H1 (cell line): ENCODE results near the gene RTN4RL2.

ENCODE experiments used
- CTCF ChIP-seq, 3 experiments: IDR thresholded peaks; 1 replicate in 2 of 3; 2 replicates in 1 of 3; pipeline versions ENCODE4 v1.5.1 to v1.6.1; 2011; ENCODE audit warnings: low read length in 3 of 3, mild to moderate bottlenecking in 3 of 3, inconsistent platforms in 2 of 3, low read depth in 1 of 3, moderate library complexity in 1 of 3; ENCODE audit not compliant: insufficient read depth in 1 of 3; ENCODE audit errors: control extremely low read depth in 1 of 3
- KDM1A ChIP-seq: fragments of 200-600, 300-600 bp; sonication (generic); IDR thresholded peaks from 2 replicates; pipeline ENCODE4 v1.7.1; 2016; ENCODE audit warnings: mild to moderate bottlenecking, low read length, borderline replicate concordance
- POLR2A ChIP-seq, 2 experiments: IDR thresholded peaks; 1 replicate in 1 of 2; 2 replicates in 1 of 2; pipeline ENCODE4 v1.6.1; 2011; ENCODE audit warnings: low read depth in 2 of 2, low read length in 2 of 2, mild to moderate bottlenecking in 2 of 2; ENCODE audit errors: control extremely low read depth in 1 of 2
- SAP30 ChIP-seq: fragments of 300-600 bp; sonication (generic); IDR thresholded peaks from 2 replicates; pipeline ENCODE4 v1.7.1; 2012; ENCODE audit warnings: low read length, moderate library complexity, mild to moderate bottlenecking, inconsistent platforms; ENCODE audit not compliant: insufficient read depth, insufficient replicate concordance

- TF ChIP-seq CTCF (IDR thresholded peaks at IDR 0.05; ENCODE audit: control extremely low read depth in 1 of 3, insufficient read depth in 1 of 3, low read depth in 1 of 3, low read length in 3 of 3) (no peak), POLR2A (IDR thresholded peaks at IDR 0.05; ENCODE audit: control extremely low read depth in 1 of 2, low read depth in 2 of 2, low read length in 2 of 2) (no peak), SAP30 (no peak), KDM1A (no peak)
Measured at GRCh38 chr11:57484141-57484710, 23.9 kb downstream of the RTN4RL2 start.
